ENCODE results near the gene ATP13A3.

DNA sequence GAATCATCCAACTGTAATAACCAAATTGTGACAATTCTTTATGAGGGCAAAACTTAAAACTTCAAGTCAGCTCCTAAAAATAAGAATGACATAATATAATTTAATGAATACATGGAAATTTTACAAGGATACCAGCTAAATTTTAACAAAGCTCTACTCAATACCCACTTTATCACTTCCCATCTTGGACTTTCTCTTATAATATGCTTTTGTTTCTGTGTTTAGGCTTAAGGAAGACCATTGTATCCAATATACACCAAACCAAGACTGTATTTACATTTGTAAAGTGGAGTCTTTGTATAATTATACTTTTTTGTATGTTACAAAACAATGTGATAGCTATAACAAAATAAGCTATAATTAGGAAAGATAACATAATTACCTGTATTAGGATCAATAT lies 16.8 kb downstream of the ATP13A3 start:
- TF ChIP-seq, protein P1, sequence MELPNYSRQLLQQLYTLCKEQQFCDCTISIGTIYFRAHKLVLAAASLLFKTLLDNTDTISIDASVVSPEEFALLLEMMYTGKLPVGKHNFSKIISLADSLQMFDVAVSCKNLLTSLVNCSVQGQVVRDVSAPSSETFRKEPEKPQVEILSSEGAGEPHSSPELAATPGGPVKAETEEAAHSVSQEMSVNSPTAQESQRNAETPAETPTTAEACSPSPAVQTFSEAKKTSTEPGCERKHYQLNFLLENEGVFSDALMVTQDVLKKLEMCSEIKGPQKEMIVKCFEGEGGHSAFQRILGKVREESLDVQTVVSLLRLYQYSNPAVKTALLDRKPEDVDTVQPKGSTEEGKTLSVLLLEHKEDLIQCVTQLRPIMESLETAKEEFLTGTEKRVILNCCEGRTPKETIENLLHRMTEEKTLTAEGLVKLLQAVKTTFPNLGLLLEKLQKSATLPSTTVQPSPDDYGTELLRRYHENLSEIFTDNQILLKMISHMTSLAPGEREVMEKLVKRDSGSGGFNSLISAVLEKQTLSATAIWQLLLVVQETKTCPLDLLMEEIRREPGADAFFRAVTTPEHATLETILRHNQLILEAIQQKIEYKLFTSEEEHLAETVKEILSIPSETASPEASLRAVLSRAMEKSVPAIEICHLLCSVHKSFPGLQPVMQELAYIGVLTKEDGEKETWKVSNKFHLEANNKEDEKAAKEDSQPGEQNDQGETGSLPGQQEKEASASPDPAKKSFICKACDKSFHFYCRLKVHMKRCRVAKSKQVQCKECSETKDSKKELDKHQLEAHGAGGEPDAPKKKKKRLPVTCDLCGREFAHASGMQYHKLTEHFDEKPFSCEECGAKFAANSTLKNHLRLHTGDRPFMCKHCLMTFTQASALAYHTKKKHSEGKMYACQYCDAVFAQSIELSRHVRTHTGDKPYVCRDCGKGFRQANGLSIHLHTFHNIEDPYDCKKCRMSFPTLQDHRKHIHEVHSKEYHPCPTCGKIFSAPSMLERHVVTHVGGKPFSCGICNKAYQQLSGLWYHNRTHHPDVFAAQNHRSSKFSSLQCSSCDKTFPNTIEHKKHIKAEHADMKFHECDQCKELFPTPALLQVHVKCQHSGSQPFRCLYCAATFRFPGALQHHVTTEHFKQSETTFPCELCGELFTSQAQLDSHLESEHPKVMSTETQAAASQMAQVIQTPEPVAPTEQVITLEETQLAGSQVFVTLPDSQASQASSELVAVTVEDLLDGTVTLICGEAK (IDR thresholded peaks at IDR 0.05; ENCODE audit: borderline replicate concordance), result no peak
- TF ChIP-seq, protein P2, sequence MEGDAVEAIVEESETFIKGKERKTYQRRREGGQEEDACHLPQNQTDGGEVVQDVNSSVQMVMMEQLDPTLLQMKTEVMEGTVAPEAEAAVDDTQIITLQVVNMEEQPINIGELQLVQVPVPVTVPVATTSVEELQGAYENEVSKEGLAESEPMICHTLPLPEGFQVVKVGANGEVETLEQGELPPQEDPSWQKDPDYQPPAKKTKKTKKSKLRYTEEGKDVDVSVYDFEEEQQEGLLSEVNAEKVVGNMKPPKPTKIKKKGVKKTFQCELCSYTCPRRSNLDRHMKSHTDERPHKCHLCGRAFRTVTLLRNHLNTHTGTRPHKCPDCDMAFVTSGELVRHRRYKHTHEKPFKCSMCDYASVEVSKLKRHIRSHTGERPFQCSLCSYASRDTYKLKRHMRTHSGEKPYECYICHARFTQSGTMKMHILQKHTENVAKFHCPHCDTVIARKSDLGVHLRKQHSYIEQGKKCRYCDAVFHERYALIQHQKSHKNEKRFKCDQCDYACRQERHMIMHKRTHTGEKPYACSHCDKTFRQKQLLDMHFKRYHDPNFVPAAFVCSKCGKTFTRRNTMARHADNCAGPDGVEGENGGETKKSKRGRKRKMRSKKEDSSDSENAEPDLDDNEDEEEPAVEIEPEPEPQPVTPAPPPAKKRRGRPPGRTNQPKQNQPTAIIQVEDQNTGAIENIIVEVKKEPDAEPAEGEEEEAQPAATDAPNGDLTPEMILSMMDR (IDR thresholded peaks at IDR 0.05 in 2 of 3, conservative IDR thresholded peaks at IDR 0.05 in 1 of 3; ENCODE audit: control insufficient read depth in 2 of 3, extremely low read depth in 1 of 3, insufficient read depth in 1 of 3, low read depth in 3 of 3, low read length in 3 of 3), result no peak
- TF ChIP-seq HCFC1 (IDR thresholded peaks at IDR 0.05; ENCODE audit: low read length) (no peak), SUZ12 (IDR thresholded peaks at IDR 0.05; ENCODE audit: unreplicated experiment) (no peak), MXI1 (IDR thresholded peaks at IDR 0.05; ENCODE audit: low read depth, low read length) (no peak), CREM (IDR thresholded peaks at IDR 0.05; ENCODE audit: low read depth) (no peak), TCF12 (IDR thresholded peaks at IDR 0.05; ENCODE audit: low read depth, low read length) (no peak), POLR2AphosphoS2 (IDR thresholded peaks at IDR 0.05; ENCODE audit: low read depth, low read length) (no peak), RAD51 (IDR thresholded peaks at IDR 0.05) (no peak), IKZF1 (conservative IDR thresholded peaks at IDR 0.05) (no peak), TBL1XR1 (IDR thresholded peaks at IDR 0.05; ENCODE audit: low read depth, low read length) (no peak), GABPA (IDR thresholded peaks at IDR 0.05; ENCODE audit: low read depth) (no peak)
